ES-I3 (cell line): ENCODE measurements around the gene PLEKHH1.

ENCODE experiments used
- H3K36me3 ChIP-seq: 2 replicates; pipeline ENCODE4 v1.6.1; 2013; ENCODE audit warnings: mild to moderate bottlenecking, low read length, control low read depth, moderate library complexity; ENCODE audit not compliant: insufficient read depth
- H3K4me1 ChIP-seq: 2 replicates; pipeline ENCODE4 v1.6.1; 2013; ENCODE audit warnings: mild to moderate bottlenecking, control low read depth, low read length; ENCODE audit not compliant: insufficient read depth
- H3K9ac ChIP-seq: 2 replicates; pipeline ENCODE4 v1.6.1; 2013; ENCODE audit warnings: low read depth, mild to moderate bottlenecking, low read length, moderate library complexity
- H3K9me3 ChIP-seq: 2 replicates; pipeline ENCODE4 v1.6.1; 2013; ENCODE audit warnings: mild to moderate bottlenecking, low read length, moderate library complexity; ENCODE audit not compliant: control insufficient read depth, insufficient read depth

The PLEKHH1 gene

GRCh38 chr14:67515386-67516079 lies 17.6 kb upstream of the PLEKHH1 start:
- Histone ChIP-seq H3K9me3 (no peaks in the 10 kb centered on the region), H3K4me1 (peaks cover 5% of the 10 kb centered on the region), H3K9ac (peak overlapping the region; percentile 71; the same call in 1 of the 2 replicates), H3K36me3 (no peaks in the 10 kb centered on the region)

GRCh38 chr14:67516676-67517075 lies 16.4 kb upstream of the PLEKHH1 start:
- H3K9ac ChIP-seq = no peak overlapping the region
- H3K4me1 ChIP-seq = peaks cover 5% of the 10 kb centered on the region
- H3K9me3 ChIP-seq = no peaks in the 10 kb centered on the region
- H3K36me3 ChIP-seq = no peaks in the 10 kb centered on the region

- Histone ChIP-seq H3K4me1 (peaks cover 5% of the 10 kb centered on the region), H3K9me3 (no peaks in the 10 kb centered on the region), H3K36me3 (no peaks in the 10 kb centered on the region), H3K9ac (no peak overlapping the region)
Measured at GRCh38 chr14:67517083-67517482, 16.0 kb upstream of the PLEKHH1 start.

GRCh38 chr14:67519406-67519805 lies 13.7 kb upstream of the PLEKHH1 start:
- H3K9me3 ChIP-seq = no peaks in the 10 kb centered on the region
- H3K4me1 ChIP-seq = peaks cover 5% of the 10 kb centered on the region
- no peak overlapping the region for H3K9ac ChIP-seq
- no peaks in the 10 kb centered on the region for H3K36me3 ChIP-seq

GRCh38 chr14:67520482-67520881 lies 12.6 kb upstream of the PLEKHH1 start:
- H3K36me3 ChIP-seq = no peaks in the 10 kb centered on the region
- H3K9me3 ChIP-seq = no peaks in the 10 kb centered on the region
- peaks cover 5% of the 10 kb centered on the region for H3K4me1 ChIP-seq
- H3K9ac ChIP-seq = no peak overlapping the region

- no peaks in the 10 kb centered on the region for H3K9me3 ChIP-seq
- H3K36me3 ChIP-seq = no peaks in the 10 kb centered on the region
- no peaks in the 10 kb centered on the region for H3K4me1 ChIP-seq
- no peak overlapping the region for H3K9ac ChIP-seq
Measured at GRCh38 chr14:67522270-67522669, 10.8 kb upstream of the PLEKHH1 start.

- Histone ChIP-seq H3K4me1 (no peaks in the 10 kb centered on the region), H3K9me3 (no peaks in the 10 kb centered on the region), H3K9ac (no peak overlapping the region)
Measured at GRCh38 chr14:67523764-67524633, 9.1 kb upstream of the PLEKHH1 start.

GRCh38 chr14:67524634-67524963 lies 8.5 kb upstream of the PLEKHH1 start:
- no peaks in the 10 kb centered on the region for H3K9me3 ChIP-seq
- no peaks in the 10 kb centered on the region for H3K4me1 ChIP-seq
- H3K9ac ChIP-seq = no peak overlapping the region
- H3K36me3 ChIP-seq = no peaks in the 10 kb centered on the region

More at GRCh38 chr14:67523764-67524633, 9.1 kb upstream of the PLEKHH1 start:
- H3K36me3 ChIP-seq = no peaks in the 10 kb centered on the region

- Histone ChIP-seq H3K4me1 (no peaks in the 10 kb centered on the region), H3K9ac (no peak overlapping the region), H3K36me3 (no peaks in the 10 kb centered on the region), H3K9me3 (no peaks in the 10 kb centered on the region)
Measured at GRCh38 chr14:67525389-67525788, 7.7 kb upstream of the PLEKHH1 start.

- Histone ChIP-seq H3K36me3 (no peaks in the 10 kb centered on the region), H3K4me1 (no peaks in the 10 kb centered on the region), H3K9ac (no peak overlapping the region), H3K9me3 (no peaks in the 10 kb centered on the region)
Measured at GRCh38 chr14:67526181-67526580, 6.9 kb upstream of the PLEKHH1 start.

- no peaks in the 10 kb centered on the region for H3K9me3 ChIP-seq
Measured at GRCh38 chr14:67526676-67527459, 6.2 kb upstream of the PLEKHH1 start.

GRCh38 chr14:67527756-67528155 lies 5.3 kb upstream of the PLEKHH1 start:
- Histone ChIP-seq H3K36me3 (no peaks in the 10 kb centered on the region), H3K4me1 (peaks cover 8% of the 10 kb centered on the region; the same call in 1 of the 2 replicates), H3K9ac (no peak overlapping the region), H3K9me3 (no peaks in the 10 kb centered on the region)

More at GRCh38 chr14:67526676-67527459, 6.2 kb upstream of the PLEKHH1 start:
- Histone ChIP-seq H3K4me1 (0 out of 2 replicates have a peak, but pooled peaks cover under 1% of the 10 kb centered on the region), H3K9ac (no peak overlapping the region), H3K36me3 (no peaks in the 10 kb centered on the region)

GRCh38 chr14:67528276-67528675 lies 4.8 kb upstream of the PLEKHH1 start:
- Histone ChIP-seq H3K36me3 (no peaks in the 10 kb centered on the region), H3K4me1 (peaks cover 8% of the 10 kb centered on the region; the same call in 1 of the 2 replicates), H3K9ac (no peak overlapping the region), H3K9me3 (no peaks in the 10 kb centered on the region)
